Measurements from ENCODE around the gene TM4SF4.

TM4SF4 gene

DNA sequence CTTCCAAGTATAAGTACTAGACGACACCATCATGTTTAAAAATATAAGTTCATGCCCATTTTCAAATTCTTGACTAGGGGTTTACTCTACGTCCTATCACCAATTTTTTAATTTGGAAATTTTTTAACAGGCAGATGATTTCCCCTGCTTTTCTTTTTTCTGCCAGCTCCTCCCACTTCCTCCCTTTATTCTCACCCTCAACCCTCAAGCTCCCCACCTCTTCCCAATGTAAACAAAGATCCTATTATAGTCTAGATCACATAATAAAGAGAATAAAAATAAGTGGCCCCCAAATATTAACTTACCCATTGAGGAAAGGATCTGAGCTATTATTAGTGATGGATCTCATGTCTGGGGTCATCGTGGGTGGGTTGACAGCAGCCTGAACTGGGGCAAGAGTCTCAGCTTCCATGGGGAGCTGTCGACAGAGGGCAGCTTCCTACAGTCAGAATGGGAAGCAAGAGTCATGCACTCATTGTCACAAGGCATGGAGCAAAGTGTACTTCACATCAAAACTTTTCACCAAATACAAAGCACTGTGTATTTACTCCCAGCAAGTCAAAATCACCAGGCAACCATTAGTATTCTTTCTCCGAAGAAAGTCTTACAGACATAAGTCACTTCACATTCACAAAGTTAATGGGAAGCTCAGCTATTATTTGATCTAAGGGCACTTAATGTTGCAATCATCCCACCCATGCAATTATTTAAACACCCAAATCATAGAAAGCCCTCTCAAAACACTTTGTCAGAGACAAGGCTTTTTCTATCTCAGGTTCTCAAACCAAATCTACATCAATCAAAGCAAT, 53.2 kb downstream of the TM4SF4 start:
- no peak for DNase-seq
- TF ChIP-seq GATA1 (IDR thresholded peaks at IDR 0.05; ENCODE audit: low read depth, low read length) (no peak), POLR2A (IDR thresholded peaks at IDR 0.05; ENCODE audit: low read length) (no peak)

DNA sequence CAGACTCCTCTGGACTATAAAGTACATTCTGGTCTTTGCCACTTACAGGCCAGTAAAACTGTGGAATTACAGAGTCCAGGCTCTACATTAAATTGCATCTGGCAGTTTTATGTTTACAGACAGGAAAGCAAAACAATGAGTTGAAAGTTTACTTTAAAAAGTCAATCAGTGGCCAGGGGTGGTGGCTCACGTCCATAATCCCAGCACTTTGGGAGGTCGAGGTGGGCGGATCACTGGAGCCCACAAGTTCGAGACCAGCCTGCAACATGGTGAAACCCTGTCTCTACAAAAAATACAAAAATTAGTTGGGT, 53.8 kb downstream of the TM4SF4 start:
- TF ChIP-seq GATA1 (IDR thresholded peaks at IDR 0.05; ENCODE audit: low read depth, low read length) (no peak), POLR2A (IDR thresholded peaks at IDR 0.05; ENCODE audit: low read length) (no peak)
- DNase-seq: no peak

DNA sequence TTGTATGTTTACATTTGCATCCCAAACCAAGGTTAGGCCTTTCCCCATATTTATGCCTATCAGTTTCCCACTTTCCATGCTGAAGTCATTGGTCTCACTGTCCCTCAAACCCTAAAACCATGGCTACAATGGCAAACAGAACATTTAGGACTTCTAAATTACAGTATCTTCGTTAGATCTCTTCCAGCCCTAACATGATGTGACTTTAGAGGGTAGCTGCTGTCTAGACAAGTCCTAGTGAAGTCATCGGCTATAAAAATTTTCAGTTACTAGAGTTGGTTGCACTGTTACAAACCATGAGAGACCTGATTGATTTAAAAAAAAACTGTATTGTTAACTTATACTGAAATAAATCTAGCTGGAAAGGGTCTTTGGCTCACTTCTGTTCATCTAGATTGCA, 54.6 kb downstream of the TM4SF4 start:
- no peak for DNase-seq
- TF ChIP-seq POLR2A (IDR thresholded peaks at IDR 0.05; ENCODE audit: low read length) (no peak), GATA1 (IDR thresholded peaks at IDR 0.05; ENCODE audit: low read depth, low read length) (no peak)

DNA sequence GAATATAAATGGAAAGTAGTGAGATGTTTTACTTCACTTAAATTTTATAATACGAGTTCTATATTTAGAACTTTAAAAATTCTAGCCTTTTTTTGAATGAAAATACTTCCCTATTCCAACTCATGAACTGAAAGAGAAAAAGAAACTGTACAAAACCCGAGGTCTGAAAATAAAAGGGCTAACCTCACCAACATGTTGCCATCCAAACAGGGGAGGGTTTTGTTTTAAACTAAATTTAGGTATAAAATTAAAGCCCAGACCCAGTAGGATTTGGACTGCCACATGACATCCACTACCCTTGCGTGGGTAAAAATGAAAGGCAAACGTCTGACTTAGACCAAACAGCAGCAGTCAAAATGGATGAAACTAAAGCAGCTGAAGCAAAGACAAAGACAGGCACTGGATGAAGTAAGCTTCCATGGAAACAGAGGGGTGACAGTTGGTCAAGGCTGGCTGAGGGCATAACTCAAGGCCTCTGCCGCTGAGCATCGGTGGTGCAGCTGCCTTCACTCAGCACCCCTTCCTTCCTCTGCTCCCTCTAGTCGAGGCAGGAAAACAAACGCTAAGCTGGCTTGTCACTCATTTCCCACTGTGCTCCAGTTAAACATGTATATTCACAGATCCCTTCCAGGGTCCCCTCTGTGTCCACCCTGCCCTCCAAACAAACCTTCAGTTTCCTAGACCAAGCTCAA, 58.1 kb downstream of the TM4SF4 start:
- DNase-seq: no peak
- no peak for TF ChIP-seq POLR2A (IDR thresholded peaks at IDR 0.05; ENCODE audit: low read length)
- no peak for TF ChIP-seq GATA1 (IDR thresholded peaks at IDR 0.05; ENCODE audit: low read depth, low read length)

DNA sequence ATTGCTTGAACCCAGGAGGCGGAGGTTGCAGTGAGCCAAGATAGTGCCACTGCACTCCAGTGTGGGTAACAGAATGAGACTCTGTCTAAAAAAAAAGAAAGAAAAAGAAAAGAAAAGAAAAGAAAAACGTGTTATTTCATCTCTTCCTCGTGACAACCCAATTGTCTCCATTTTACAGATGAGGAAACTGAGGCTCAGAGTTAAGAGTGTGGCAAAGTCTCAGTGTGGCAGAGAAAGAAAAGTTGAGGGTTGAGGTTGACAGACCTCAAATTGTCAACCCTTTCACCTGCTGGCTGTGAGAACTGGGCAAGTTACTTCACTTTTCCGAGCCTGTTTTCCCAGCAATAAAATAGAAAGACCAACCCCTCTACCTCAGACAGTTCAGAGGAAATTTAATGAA, 59.6 kb downstream of the TM4SF4 start:
- TF ChIP-seq POLR2A (IDR thresholded peaks at IDR 0.05; ENCODE audit: low read length) (no peak), GATA1 (IDR thresholded peaks at IDR 0.05; ENCODE audit: low read depth, low read length) (no peak)
- DNase-seq: no peak

DNA sequence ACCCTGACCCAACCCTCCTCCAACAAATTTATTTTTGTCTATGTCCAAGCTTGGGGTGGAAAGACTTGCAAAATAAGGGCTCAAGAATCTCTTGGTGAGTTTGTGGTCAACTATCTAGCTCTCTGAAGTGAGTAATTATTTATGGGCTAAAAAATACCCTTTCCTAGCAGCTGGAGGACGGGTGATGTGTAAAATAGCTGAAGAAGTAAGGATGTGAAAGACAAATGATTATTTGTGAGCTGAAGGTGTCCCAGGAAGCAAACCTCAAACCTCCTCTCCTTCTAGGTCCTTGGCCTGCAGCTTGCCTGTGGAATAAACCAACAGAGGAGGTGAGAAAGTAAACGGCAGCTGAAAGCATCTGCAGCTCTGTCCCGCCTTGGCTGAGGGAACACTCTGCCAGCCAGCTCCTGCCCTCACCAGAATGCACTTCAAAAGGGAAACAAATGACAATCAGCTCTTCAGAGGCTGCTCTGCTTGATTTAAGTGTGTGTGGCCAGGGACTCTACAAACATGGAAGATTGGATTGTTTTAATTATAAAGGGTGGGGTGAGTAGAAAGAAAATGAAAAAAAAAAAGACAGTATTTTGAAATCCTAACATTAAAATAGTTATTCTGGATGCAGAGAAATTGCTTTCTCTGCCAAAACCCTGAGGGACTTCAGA, 60.3 kb downstream of the TM4SF4 start:
- TF ChIP-seq GATA1 (IDR thresholded peaks at IDR 0.05; ENCODE audit: low read depth, low read length) (no peak), POLR2A (IDR thresholded peaks at IDR 0.05; ENCODE audit: low read length) (no peak)
- no peak for DNase-seq

DNA sequence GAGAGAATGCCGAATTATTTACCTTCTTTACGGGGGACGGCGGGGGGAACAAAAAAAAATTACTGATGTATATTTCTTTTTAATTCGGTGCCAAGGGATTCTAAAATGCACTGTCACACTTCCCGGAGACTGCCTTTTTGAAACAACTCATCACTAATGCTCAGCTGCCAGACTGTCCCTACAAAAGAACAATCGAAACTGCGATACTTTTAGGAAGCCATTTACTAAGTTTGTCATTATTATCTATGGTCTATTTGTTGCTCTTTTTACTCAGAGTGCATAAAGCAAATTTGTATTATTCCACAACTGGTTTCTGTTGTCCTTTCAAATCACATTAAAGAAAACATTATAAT, 60.8 kb downstream of the TM4SF4 start:
- DNase-seq: no peak
- TF ChIP-seq GATA1 (IDR thresholded peaks at IDR 0.05; ENCODE audit: low read depth, low read length): no peak
- no peak for TF ChIP-seq POLR2A (IDR thresholded peaks at IDR 0.05; ENCODE audit: low read length)

DNA sequence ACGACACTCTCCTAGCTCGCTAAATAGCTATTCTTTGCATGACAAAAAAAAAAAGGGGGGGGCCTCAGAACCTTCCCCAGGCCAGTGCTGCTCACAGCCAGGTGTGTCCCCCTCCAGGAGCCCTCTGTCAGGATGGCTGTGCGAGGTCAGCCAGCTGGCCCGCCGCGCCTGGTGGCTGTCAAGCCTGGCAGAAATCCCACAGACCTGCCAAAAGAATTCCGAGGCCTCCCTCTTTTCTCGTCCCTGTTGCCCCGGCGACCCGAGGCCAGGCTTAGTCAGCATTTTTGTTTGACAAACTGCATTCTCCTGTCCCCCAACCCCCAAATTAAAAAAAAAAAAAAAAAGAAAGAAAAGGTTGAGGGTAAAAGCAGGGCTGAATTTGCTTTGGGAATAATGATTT, 61.9 kb downstream of the TM4SF4 start:
- no peak for TF ChIP-seq GATA1 (IDR thresholded peaks at IDR 0.05; ENCODE audit: low read depth, low read length)
- no peak for TF ChIP-seq POLR2A (IDR thresholded peaks at IDR 0.05; ENCODE audit: low read length)
- no peak for DNase-seq

DNA sequence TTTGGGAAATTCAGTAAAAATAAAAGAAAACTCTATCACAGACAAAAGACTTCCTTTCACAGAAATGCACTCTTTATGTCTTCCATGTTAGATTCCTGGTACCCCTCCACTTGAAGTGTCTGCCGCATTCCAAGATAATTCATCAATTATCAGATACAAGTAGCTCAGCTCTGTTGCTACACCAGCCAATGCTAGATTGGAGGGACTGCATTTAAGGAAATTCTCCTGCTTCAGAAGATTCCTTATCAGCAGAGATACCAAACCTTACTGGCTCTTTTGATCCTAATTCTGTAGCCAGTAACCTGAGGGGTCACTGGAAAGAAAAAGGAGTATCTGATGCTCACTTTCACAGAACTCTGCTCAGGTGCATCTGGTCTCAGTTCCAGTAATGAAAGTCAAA, 63.9 kb downstream of the TM4SF4 start:
- TF ChIP-seq GATA1 (IDR thresholded peaks at IDR 0.05; ENCODE audit: low read depth, low read length) (no peak), POLR2A (IDR thresholded peaks at IDR 0.05; ENCODE audit: low read length) (no peak)
- no peak for DNase-seq

DNA sequence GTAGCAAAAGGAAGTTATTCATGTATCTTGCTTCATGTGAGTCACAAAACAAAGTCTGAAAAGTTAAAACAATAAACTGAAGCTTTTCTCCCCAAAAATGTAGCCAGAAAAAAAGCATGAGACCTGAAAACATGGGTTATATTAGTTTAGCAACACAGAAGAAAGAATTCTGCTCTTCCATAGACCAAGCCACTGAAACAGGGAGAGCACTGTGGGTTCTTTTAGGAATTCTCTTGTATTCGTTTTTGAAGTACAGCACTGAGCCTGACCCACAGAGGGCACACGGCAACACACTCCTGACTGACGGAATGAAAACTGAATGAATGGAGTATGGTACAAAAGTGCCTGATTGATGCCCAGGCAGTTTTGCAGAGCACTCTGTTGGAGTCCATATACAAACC, 66.6 kb downstream of the TM4SF4 start:
- no peak for DNase-seq
- TF ChIP-seq POLR2A (IDR thresholded peaks at IDR 0.05; ENCODE audit: low read length) (no peak), GATA1 (IDR thresholded peaks at IDR 0.05; ENCODE audit: low read depth, low read length) (no peak)

DNA sequence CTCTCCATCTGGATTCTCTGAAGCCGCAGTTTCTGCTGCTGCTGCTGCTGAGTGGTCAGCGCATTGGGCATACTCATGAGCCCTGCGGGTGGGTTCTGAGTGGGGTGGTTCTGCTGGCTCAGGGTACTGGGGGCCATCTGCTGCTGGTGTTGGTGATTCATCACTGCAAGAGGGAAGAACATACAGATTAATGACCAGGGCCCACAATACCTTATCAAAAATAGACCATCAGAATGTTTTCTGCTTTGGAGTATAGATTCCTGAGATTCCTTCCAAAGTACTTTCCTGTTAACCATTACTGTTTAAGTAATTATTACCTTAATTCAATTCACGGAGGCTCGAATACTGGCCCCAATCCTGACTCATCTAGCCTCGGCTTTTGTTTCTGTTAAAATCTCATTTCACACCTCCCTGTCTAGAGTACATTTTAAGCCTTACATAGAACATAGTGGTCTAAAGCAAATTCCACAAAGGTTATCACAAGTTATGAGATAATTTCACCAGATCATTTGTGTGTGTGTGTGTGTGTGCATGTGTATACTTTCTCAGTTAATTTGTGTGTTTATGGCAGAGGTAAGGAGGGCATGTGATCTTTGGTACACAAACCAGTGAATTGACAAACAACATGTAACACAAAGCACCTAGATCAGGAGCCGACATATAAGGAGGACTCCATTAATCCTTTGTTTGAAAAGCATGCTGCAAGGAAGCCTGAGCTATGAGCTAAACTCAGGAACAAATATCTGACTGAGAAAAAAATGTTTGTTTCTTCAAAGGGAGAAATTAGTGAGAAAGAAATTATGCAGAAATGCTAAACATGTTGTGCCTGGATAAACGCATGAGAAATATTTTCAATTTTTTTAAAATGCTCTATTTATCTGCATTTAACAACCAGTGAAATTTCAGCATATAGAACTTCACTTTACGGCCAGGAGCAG, 68.1 kb downstream of the TM4SF4 start:
- TF ChIP-seq GATA1 (IDR thresholded peaks at IDR 0.05; ENCODE audit: low read depth, low read length) (no peak), POLR2A (IDR thresholded peaks at IDR 0.05; ENCODE audit: low read length) (no peak)
- DNase-seq: no peak

DNA sequence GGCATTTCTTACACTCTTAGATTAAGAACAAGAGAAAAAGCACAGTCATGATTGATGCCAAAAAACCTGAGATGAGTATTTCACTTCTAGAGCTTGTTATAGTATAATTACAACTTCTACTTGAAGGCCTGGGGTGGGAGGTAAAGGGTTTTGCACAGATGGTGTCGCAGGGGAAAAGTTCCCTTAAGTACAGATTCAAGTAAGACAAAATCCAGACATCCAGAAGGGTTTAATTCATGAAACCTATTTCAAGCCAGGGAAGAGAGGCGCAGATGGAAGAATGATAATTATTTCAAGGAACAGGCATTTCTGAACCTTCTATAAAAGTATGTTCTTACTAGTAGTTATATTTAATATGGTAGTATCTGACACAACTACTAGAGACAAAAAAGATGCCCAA, 70.6 kb downstream of the TM4SF4 start:
- TF ChIP-seq POLR2A (IDR thresholded peaks at IDR 0.05; ENCODE audit: low read length) (no peak), GATA1 (IDR thresholded peaks at IDR 0.05; ENCODE audit: low read depth, low read length) (no peak)
- DNase-seq: no peak

DNA sequence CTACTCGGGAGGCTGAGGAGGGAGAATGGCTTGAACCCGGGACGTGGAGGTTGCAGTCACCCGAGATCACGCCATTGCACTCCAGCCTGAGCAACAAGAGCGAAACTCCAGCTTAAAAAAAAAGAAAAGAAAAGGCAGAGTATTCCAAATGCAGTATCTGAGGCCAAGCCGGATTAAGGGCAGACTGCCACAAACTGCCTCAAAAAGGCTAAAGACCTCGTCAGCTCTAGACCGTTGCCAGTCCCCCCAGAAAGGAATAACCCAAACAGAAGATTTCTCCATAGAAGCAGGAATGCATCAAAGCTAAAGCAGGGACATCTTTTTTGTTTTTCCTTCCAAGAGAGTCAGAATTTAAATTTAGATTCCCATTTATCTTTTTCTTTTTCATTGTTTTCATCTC, 72.9 kb downstream of the TM4SF4 start:
- DNase-seq: no peak

More for the DNA sequence above, 72.9 kb downstream of the TM4SF4 start:
- TF ChIP-seq POLR2A (IDR thresholded peaks at IDR 0.05; ENCODE audit: low read length) (no peak), GATA1 (IDR thresholded peaks at IDR 0.05; ENCODE audit: low read depth, low read length) (no peak)

All from erythroblast (primary cell).